Thoracic aorta endothelial cell (primary cell): Measurements from ENCODE around the gene YY1AP1. TPM values are rescaled to one million over a fixed set of nuclear protein-coding genes. Genes with fewer than 3 reads are reported as not detected.

Experiments
- total RNA-seq: library from RNA; depleted of rRNA; stranded (reverse); fragments of >200 nt; gene quantifications from 2 replicates; pipeline ENCODE4 v1.2.3, GENCODE V29; 2012

The YY1AP1 gene
- 42.7 and 48.9 TPM in 2 replicates for total RNA-seq

GRCh38 chr1:155688324-155689080, at the start of gene YY1AP1:
Gene YY1AP1 (minus strand): TSS chr1:155688774. CDS start chr1:155680436, 8,338 bp downstream.

GRCh38 chr1:155689081-155689607, 570 bp upstream of the YY1AP1 start, which contains the start of gene DAP3:
Gene DAP3 (plus strand): TSS chr1:155689091. CDS start chr1:155709780, 20,689 bp downstream.

GRCh38 chr1:155609515-155610256, 78.9 kb downstream of the YY1AP1 start, which contains the start of gene MSTO1:
Gene MSTO1 (plus strand): TSS chr1:155610218. CDS start chr1:155610249, 31 bp downstream.

Other genes starting within 250 kb of the YY1AP1 start
- 39.4 and 39.6 TPM in 2 replicates for gene ASH1L, start 126.0 kb downstream of the YY1AP1 start, total RNA-seq
- 22.5 and 23.5 TPM in 2 replicates for gene MSTO1, start 78.6 kb downstream of the YY1AP1 start, total RNA-seq
- gene DAP3, start 317 bp upstream of the YY1AP1 start, total RNA-seq, result 121 and 142 TPM in 2 replicates
- gene GON4L, start 168.4 kb upstream of the YY1AP1 start, total RNA-seq, result 48.1 and 50.3 TPM in 2 replicates
- 36.2 and 39.1 TPM in 2 replicates for gene SYT11, start 170.8 kb upstream of the YY1AP1 start, total RNA-seq
- gene RIT1, start 222.6 kb upstream of the YY1AP1 start, total RNA-seq, result 30.0 and 35.0 TPM in 2 replicates
- gene KHDC4, start 245.6 kb upstream of the YY1AP1 start, total RNA-seq, result 49.7 and 55.1 TPM in 2 replicates